ENCODE measurements around the gene RELL1.
A peak's percentile ranks its signal among the peaks of the same experiment; 100 is the strongest.

The RELL1 gene

DNA sequence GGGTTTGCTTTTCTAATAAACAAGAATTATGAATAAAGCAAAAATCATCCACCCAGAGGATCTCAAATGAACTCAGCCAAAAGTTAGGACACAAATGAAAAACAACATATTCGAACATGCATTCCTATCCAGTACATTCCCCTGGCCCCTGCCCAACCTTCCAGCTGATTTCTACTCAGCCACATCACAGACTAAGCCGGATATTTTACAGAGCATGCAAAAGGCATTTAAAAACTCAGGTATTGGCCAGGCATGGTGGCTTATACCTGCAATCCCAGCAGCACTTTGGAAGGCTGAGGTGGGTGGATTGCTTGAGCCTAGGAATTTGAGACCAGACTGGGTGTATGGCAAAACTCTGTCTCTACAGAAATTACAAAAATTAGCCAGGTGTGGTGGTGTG lies 54.6 kb downstream of the RELL1 start:
- DNase-seq, result no peak

DNA sequence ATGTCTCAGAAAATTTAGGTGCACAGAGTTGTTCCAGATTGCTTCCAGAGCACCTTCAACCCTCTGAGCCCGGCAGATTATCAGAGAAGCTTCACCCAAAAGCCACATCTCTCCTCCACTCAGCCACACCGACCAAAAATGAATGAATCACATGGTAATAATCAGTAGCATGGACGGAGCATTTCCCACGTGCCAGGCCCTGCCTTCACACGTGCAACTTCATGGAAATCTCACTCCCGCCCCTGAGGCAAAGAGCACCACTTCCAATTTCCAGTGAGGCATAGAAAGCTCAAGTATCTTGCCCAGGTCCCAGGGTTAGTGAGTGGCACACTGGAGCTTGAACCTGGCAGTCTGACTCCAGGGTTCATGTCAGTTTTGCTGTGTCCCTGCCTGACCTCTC lies 56.5 kb downstream of the RELL1 start:
- no peak for DNase-seq

DNA sequence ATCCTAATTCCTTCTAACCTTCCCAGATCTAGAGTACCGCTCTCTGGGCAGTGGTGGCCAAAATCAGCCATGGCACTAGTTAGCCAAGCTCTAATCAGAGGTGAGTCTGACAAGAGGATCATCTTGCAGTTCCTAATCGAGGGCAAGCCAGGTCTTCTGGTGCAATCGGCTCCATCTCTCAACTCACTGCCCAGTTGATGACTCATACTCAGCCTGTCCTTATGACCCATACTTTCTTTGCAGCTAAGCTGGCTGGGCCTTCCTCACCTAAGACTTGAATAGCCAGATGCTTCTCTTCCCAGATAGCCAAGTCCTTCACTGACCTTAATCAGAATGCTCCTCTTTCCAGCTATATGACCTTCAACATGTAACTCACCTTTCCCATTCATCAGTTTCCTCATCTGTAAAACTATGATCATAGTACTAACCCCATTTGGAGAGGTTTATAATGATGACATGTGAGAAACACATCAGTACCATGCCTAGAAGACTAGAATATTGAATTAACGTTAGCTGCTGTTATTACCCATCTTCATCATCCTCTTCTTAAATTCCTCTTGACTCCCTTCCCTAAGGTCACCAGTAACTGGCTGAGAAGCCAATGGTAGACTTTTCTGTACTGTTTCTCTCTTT lies 57.1 kb downstream of the RELL1 start:
- no peak for DNase-seq

DNA sequence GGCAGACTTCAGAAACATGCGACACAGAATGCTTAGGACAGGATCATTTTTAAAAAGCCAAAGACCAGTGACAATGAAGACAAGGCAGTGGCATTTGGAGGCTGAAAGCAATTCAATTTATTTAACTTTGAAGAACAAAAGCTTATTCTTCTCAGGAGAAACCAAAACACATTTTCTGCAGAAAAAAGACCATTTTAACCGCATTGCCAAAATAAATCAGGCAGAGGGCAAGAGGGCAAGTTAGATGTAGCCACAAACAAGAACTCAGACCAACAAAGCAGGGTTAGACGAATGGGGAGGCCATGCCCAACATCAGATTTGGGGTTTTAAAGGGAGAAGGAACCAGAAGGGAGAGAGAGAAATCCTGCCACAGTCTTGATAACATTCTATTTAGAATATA lies 58.9 kb downstream of the RELL1 start:
- DNase-seq, result no peak

DNA sequence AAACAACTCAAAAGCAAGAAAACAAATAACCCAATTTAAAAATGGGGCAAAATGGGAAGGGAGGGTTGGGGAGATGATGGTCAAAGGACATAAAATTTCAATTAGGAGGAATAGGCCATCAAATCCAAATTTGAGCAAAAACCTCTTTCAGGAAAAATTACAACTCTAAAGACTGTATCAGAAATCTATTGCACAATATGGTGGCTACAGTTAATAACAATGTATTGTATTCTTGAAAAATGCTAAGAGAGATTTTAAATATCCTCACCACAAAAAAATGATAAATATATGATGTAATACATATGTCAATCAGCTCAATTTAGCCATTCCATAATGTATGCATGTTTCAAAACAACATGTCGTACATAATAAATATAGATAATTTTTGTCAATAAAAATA lies 60.7 kb downstream of the RELL1 start:
- no peak for DNase-seq

DNA sequence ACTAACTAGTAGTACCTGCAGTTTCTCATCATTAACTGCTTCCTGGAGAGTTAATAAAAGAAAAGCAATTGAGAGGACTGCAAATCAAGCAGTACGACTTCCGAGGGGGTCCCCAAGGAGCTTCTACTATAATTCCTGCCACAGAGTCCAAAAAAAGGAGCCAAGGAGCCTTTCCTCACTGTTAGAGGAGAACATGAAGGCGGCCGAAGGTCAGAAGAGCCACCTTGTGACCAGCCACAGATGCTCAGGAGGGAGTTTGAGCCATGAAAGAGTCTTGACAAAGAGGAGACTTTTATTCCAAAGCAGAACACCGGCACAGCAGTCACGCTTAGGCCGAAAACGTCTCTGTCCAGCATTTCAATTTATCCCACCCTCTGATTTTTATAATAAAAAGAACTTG lies 62.2 kb downstream of the RELL1 start:
- no peak for DNase-seq

DNA sequence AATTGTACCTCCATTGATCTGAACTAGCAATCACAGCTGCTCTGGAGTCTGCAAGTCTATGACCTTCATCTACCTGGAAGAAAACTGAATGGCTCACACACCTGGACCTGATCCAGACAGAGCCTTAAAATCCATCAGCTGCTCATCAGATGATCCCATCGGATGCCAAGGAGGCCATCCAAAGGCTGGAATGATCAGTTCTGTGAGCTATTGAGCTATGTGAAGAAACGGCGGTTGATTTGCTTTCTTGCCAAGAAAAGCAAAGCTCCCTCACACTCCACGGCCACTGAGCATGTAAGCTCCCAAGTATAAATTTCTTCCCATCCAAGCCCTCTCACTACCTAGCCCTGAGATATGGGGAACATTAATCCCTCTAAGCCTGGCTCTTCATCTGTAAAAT lies 63.1 kb downstream of the RELL1 start:
- DNase-seq, result no peak

DNA sequence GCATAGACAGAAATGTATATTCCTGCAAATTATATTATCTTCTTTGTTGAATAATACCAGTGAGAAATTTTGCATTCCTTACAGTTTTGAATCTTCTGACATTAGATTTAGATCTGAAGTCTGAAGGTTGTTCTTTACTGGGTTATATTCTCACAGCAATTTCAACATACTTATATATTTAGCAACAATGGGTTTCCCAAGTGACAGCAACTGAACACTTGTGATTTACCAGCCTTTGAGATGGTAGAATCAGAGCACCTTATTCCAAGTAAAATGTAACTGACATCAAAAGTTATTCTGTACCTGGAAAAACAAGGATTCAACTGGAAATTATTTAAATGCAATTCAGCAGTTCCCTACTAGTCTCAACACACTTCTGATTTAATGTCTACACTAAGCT lies 66.0 kb downstream of the RELL1 start:
- DNase-seq, result no peak

DNA sequence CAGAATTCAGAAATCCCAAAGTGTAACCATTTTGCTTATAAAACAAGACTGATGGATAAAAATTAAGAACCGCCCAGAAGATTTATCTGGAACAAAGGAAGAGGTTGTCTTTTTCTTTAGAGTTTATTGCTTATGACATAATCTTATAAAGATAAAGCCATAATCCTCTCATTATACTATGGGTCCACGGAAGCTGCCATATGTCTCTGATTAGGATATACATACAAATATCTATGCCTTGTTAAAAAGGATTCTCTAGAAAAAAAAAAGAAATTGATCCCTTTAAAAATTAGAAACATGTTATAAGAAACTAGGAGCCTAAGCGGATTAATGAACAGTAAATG lies 70.5 kb downstream of the RELL1 start:
- no peak for DNase-seq

DNA sequence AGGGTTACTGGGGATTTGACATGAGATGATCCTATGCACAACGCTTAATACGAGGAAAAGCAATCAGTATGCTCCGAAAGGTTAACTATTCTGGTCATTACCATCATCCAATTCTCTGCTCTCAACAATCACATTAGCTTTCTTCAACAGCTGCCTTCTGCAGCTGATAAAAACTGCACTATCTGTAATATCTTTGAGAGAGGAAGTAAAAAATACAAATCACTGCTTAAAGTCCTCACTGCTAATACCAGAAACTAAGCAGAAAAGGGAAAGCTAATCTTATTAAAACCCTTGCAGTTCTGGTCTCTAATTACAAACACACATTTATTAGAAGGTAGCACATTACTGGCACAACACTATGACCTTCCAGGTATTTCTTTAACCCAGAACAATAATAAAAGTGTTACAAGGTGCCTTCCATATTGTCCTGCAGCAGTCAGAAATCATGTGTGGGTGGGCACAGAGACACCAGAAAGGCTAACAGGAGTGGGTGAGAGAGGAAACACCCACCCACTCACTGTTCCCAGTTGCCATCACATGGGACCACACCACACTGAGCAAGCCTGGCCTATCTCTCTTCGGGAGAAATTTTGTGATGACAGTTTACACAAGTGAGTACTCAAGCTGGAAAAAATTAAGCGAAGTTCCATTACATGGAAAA lies 71.0 kb downstream of the RELL1 start:
- DNase-seq, result no peak

DNA sequence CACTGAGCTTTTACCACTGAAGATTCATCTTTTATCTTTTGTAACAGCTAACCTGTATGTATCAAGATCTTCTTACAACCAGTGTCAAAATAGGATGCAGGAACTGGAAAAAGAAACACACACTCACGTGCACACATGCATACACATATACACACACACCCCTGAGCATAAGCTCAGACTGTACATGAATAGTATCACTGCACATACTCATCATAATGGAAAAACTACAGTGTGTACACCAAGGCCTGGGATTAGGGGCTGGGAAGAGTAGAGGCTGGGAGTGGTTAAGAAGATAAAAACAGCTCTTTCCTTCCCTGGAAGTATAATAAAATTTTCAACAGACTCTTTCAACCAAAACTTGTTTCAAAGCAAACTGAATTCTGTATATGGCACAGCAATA lies 73.4 kb downstream of the RELL1 start:
- DNase-seq, result no peak

DNA sequence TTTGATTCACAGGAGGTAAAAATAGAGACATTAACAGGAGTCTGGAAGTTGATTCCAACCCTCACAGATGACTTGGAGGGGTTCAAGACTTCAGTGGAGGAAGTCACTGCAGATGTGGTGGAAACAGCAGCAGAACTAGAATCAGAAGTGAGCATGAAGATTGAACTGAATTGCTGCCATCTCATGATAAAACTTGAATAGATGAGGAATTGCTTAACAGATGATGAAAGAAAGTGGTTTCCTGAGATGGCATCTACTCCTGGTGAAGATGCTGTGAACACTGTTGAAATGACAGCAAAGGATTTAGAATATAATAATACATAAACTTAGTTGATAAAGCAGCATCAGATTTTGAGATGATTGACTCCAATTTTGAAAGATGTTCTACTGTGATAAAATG lies 76.5 kb downstream of the RELL1 start:
- no peak for DNase-seq

DNA sequence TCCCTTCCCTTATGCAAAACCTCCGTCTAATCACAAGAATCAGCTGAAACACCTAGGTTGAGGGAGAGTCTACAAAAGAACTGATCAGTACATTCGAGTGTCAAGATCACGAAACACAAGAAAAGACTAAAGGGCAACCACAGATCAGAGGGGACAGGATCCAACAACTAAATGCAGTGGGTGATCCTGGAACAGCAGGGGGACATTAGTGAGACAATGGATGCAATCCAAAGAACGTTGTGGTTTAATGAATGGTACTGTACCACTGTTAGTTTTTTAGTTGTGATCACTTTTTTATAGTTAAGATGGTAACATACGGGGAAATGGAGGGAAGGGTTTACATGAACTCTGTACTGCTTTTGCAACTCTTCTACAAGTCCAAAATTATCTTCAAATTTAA lies 79.2 kb downstream of the RELL1 start:
- no peak for DNase-seq

DNA sequence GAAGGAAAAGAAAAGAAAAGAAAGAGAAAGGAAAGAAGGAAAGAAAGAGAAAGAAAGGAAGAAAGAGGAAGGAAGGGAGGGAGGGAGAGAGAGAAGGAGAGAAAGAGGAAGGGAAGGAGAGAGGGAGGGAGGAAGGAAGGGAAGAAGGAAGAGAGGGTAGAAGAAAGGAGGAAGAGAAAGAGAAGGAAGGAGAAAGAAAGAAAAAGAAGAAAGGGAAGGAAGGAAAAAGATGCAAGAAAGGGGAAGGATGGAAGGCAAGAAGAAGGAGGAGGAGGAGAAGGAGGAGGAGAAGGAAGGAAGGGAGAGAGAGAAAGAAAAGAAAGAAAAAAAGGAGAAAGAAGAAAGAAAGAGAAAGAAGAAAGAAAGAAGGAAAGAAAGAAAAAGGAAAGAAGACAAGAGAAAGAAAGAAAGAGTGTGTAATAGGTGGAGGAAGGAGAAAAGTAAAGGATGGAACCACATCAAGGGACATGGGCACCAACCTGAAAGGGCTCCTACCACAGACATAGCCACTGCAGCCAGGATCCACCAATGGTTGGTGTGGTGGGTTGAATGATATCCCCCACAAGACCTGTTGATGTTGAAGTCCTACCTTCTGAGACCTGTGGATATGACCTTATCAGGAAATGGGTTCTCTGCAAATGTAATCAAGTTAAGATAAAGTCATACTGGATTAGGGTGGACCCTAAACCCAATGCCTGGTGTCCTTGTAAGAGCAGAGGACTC lies 80.2 kb downstream of the RELL1 start:
- DNase-seq, result no peak

DNA sequence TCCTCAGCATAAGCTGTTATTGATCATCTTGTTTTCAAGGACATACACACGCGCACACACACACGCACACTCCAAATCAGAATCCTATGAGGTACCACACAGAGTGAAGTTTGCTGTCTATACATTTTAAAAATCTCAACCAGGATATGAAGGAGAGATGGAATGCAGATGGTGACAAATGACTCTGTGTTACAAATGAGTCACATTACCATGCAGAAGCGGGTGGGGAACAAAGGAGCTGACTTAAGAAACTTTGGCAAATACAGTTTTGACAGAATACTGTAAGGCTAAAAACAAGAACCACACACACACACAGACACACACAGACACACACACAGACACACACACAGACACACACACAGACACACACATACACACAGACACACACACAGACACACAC lies 81.7 kb downstream of the RELL1 start:
- DNase-seq, result no peak

DNA sequence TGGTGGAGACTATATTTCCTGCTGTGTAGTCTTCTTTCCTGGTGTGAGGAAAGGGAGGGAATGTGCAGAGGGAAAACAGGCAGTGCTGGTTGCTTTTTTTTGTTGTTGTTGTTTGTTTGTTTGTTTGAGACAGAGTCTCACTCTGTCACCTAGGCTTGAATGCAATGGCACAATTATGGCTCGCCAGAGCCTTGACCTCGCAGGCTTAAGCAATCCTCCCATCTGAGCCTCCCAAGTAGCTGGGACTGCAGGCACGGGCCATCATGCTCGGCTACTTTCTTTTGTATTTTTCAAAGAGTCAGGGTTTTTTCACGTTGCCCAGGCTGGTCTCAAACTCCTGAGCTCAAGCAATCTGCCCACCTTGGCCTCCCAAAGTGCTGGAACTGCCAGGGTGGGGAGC lies 82.5 kb downstream of the RELL1 start:
- no peak for DNase-seq

DNA sequence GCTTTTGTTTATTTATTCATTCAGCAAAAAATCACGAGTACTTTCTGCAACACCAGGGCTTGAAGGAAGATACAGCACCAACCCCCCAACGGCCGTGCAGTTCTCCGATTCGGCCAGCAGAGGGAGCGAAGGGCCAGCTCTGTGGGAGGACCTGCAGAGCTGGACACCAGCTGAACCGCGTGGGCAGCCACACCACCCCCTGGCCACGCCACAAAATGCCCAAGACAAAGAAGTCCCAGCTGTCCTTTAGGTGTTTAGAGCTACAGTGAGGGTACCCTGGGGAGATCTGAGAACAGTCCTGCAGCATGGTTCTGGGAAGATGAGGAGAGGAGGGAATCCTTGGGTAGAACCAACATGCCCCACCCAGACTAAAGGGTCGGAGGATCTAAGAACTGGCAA lies 83.1 kb downstream of the RELL1 start:
- peak; percentile 62 for DNase-seq

DNA sequence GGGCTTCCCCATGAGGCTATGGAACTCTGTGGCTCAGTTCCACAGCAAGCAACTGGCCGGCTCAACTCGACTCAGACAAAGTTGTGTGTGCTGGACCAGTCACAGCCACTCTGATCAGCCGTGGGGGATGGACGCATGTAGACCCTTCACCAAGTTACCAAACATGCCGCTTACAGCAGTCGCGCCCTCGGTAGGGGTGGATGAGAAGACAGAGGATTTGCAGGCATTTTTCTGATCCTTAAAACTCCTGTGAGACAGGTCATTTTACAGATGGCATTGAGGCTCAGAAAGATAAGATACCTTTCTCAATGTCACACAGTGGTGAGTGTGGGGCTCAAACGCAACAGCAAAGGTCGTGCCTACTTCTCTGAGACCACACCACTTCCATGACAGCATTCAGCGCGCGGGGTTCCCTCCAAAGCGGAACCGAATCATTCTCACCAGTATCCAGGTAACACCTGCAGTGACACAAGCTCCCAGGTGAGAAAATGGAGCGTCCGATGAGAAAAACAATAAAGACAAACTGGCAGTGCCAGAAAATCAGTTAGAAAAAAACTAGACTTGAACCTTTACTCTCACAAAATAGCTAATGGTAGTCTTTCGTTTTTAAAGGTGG lies 83.6 kb downstream of the RELL1 start:
- DNase-seq, result no peak

DNA sequence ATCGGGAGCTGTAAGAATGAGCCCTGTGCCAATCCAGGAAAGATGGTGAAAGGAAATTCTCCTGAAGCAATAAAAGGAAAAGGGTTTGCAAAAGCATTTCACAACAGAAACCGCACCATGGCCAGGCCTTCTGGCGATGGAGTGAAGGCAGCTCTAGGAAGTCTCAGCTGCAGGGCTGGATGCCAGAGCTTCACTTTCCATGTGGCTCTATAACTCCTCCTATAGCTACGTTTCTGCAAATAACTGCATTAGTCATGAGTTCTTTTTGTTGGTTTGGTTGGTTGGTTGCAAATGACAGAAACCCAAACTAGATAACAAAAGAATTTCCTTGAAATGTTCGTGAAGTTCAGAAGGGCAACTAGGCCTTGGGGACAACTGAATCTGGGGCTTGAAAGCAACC lies 84.6 kb downstream of the RELL1 start:
- no peak for DNase-seq

DNA sequence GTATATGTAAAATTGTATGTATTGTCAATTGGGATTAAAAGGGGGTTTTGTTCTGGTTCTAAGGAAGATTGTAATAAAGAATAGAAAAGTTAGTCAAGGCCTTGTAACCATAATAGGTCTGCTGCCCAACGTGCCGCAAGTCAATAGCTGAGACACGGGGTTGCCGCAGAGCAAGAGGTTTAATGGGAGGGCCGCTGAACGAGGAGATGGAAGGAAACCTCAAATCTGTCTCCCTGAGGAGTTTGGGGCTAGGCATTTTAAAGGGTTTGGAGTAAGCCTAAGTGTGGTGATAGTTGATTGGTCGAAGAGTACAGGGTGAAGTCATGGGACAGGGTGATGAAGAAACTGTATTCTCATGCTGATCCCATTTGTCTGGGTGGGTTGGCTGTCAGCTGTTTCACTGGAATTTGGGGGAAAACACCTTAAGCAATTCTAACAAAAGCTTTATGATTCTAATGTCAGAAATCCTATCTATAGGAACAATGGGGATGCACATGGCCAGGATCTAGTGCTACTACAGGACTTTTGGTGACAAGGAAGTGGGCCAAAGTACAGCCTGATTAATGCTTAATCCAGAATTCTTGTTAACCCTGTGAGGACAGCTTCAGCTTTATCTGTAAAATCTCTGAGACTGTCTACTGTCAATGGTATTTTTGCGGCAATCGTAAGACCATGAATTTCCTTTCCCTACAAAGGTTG lies 86.9 kb downstream of the RELL1 start:
- DNase-seq, result no peak

DNA sequence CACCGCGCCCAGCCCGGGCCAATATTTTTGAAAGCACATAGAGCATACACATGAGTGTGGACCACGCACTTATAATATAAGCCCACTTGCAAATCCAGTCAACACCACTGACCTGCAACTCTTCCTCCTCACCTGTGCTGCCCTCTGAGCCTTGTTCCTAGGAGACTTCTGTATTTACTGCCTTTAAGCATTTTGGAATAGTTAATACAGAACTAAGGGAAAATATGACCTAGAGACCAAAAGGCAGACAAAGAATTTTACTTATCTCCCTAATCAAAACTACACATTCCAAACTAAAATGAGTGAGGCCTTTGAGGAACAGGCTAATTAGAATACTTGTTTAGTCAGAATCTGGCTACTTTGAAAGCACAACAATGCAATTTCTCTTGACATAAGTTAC lies 89.1 kb downstream of the RELL1 start:
- DNase-seq, result no peak

DNA sequence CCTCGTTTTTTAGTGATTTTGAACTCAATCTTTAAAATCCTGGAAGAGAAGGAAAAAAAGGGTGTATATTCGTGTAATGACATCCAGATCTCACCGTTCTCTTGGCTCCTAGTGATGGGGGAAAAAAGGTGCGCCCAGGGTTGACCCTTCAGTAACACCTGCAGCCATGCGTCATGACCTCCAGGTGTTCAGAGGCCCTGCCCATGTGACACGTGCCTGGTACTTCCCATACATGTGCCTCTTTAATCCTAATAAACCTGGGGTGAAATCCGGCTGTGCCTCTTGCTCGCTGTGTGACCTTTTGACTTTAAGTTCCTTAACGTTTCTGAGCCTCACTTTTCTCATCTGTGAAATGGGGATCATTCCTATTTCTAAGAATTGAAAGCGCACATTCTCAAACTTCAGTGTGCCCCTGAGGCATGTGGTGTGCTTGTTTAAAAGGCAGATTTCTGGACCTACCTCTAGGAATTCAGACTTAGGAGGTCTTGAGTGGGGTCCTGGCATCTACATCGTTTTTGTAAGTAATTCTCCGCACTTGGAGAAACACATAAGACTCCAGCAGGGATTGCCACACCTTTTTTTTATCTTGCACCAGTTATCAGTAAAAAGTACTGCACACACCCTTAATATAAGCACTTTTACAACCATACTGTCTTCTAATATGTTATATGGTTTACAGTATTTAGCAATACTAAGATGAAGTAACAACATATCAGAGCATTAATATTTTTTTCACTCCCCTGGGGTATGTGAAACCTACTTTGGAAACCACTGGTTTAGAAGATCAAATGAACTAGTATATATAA lies 90.1 kb downstream of the RELL1 start:
- DNase-seq, result no peak

DNA sequence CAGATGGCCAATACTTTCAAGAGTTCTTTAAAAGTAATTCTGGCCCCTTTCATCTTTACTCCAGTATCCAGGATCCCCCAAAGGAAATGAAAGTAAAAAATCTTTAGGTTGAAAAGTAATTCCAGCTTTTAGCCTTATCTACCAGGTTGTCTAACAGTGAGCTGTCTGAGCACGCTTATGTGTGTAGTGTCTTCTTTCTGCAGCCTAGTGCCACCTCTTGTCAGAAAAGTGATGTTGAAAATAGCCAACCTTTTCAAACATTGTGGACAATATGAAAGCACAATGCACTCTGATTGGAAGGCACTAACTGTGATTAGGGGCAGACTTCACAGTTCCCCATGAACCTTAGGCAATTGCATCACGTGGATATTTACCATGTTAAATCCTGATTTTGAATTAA lies 92.1 kb downstream of the RELL1 start:
- DNase-seq, result no peak
